ENCODE measurements around the gene STK11IP.

Gene STK11IP

DNA sequence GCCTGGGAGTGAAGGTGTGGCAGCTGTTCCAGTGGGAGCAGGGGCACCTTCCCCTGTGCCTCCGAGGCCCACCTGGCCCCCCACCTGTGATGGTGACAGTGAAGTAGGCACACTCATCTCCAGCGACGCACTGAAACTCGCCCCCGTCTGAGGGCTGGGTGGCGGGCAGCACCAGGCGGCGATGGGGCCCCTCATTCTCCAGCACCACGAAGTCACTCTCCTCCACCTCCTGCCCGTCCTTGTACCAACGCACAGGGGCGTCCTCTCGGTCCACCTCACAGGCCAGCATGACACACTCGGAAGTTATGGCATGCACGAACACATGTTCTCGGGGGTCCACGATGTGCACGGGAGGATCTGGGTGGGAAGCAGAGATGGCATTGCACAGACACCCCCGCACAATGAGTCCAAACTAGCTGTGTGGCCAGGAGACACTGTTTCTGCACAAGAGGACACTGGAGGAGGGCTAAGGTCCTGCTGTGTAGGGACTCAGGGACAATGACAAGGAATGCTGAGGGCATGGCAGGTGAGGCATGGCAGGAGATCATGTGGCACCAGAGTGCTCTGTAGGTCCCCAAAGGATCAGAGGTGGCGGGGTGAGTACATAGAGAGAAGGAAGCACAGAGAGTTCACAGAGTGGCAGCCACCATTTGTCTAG, 34.3 kb upstream of the STK11IP start:
- DNase-seq = no peak

DNA sequence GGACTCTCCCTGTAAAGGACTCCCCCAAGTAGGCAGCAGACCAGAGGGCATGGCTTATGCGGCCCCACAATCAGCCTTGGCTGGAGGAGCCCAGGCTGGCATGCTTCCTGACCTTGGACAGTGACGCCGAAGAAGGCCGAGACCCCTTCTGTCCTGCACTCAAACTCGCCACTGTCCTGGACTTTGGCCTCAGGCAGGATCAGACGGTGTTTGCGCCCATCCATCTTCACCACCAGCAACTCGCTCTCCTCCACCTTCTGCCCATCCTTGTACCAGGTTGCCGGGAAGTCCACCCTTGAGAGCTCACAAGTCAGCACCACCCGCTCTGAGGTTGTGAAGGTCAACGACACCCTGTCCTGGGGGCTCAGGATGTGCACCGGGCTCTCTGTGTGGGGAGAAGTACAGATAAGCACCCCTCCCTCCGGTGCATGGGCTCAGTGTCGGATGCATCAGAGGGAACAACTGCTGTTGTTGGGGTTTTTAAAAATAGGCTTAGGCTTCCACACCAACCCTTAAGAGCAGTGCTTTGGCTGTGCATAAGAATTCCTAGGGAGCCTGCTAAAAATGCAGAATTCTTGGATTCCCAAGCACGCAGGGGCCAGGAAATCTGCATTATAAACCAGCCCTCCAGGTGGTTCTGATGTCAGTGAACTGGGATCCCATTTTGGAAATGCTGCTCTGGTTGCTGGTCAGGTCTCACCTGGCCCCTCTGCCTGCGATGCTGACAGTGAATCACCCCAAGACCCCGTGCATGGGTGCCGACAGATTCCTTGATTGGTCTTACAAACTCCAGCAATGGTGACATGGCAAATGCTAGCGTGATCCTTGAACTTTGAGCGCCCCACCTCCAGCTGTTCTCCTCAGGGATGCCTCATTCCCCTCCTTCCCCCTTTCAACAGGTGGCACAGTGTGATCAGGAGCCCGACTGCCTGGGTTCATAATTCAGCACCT, 32.3 kb upstream of the STK11IP start:
- DNase-seq = no peak

DNA sequence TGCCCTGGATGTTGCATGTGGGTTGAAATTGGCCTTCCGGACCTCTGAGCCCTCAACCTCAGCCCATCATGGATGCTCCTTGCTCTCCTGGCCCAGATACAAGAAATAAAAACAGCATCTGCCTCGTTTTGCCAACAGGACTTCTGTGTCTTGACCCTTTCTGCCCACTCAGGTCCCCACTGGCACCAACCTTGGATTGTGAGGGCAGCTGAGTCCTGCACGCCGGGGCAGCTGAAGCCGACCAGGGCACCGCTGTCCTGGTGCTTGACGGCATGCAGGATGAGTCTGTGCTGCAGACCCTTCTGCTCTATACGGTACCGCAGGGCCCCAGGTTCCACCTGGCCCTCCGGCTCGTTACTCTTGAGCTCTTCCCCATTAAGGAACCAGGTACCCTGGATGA, 31.0 kb upstream of the STK11IP start:
- no peak for DNase-seq

- no peak for DNase-seq
Observed at GRCh38 chr2:219567131-219567530, 30.5 kb upstream of the STK11IP start.

DNA sequence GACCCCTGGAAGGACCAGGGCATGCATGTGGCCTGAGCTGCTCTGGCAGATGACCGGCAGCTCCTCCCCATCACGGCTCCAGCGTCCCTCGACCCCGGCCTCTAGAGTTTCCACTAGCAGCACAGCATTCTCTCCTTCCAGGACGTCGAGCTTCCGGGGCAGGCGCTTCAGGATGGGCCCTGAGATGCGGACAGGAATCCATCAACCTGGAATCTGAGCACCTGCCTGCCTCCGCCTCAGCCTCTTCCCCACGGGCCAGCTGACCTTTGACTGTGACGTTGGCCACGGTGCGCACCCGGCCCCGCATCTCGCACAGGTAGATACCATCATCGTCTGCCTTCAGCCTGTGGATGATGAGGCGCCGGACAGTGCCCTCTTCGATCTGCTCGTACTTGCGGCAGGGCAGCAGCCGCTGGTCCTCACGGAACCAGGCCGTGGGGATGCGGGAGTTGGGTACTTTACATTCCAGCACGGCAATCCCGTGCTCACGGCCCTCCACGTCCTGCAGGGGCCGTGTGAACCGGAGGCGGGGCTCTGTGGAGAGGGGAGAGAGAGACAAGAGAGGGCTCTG, 29.8 kb upstream of the STK11IP start:
- no peak for DNase-seq

DNA sequence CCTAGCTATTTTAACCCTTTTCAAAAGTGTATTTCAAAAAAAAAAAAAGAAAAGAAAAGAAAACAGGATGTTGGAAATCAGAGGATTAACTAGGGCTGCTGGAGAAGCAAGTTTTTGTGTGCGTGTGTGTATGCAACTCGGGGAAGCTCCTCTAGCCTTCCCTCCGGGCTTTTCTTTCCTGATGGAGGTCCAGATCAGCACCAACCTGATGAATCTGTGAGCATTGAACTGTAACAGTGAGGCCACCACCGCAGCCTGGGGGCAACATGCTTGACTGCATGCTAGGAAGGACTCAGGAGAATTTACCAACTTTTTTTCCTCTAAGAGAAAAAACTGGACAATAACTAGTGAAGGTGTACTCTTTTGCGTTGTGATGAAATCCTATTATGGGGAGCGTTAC, 28.6 kb upstream of the STK11IP start:
- DNase-seq = no peak

DNA sequence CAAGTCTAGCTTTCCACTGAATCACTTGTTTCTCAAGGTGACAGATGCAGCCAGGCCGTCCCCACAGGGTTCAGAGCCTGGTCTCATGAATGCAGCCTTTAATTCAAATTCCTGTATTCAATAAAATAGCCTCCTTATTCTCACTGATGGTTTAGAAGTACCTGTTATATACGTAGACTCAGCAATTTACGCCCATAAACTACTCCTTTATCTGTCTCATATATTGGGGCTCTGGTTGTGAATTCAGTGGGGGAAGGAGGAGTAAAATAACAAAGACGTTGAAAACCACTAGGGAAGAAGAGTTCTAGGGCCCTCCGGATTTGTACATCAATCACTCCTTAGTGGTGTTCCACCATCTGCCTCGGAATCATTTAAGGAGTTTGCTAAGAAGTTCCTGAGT, 28.0 kb upstream of the STK11IP start:
- no peak for DNase-seq

- DNase-seq = no peak
Observed at GRCh38 chr2:219570194-219570923, 27.3 kb upstream of the STK11IP start.

DNA sequence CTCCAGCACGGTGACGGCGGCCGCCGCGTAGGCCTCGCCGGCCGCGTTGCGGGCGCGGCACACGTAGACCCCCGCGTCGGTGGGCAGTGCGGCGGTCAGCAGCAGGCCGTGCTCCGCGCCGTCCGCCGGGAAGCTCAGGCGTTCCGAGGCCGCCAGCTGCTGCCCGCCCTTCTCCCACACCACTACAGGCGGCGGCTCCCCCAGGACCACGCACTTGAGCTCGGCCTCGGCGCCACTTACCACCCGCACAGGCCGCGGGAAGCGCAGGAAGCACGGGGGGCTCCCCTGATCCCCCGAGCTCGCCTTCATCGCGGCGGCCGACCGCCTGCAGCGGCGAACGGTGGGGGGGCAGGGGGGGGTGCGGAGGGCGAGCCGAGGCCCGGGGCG, 26.7 kb upstream of the STK11IP start:
- DNase-seq = no peak

DNA sequence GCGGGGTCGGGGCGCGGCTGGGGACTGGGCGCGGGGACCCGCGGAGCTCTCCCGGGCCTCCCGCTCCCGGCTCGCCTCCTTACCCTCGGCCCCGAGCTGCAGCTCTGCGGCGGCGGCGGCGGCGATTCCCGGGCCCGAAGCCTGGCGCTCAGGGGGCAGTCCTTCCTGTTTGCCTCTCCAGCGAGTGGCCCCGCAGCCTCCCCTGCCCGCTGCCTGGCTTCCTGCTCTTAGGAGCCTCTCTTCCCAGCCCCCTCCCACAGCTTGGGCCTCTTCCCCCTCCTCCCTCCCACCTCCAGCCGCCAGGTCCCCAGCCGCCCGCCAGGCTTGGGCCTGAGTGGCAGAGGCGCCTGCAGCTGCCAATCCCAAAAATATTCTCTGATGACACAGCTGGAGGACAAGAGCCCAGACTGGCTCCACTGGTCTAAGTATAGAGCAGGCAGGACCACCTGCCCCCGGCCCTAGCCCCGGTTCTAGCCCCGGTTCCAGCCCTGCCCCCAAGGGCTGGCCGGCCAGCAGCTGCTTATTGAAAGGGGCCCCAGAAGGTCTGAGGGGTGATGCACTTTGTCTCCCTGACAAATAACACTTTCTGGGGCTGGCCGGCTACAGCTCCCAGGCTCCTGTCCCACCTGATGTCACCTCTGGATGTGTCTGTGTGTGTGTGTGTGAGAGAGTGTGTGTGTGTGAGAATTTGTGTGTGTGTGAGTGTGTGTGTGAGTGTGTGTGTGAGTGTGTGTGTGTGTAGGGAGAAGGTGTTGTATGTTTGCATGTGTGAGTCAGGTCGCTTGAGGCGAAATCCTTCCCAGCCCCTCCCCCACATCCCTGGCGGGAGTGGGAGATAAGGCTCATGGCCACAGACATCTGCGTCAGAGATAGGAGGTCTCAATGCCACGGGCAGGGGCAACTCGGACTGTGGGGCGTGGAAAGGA, 26.1 kb upstream of the STK11IP start, which contains the start of gene OBSL1:
OBSL1 (minus strand) TSS at position 229 of the 926 bp plus-strand sequence. CDS start 307 bp downstream, outside the sequence.
- DNase-seq = no peak

DNA sequence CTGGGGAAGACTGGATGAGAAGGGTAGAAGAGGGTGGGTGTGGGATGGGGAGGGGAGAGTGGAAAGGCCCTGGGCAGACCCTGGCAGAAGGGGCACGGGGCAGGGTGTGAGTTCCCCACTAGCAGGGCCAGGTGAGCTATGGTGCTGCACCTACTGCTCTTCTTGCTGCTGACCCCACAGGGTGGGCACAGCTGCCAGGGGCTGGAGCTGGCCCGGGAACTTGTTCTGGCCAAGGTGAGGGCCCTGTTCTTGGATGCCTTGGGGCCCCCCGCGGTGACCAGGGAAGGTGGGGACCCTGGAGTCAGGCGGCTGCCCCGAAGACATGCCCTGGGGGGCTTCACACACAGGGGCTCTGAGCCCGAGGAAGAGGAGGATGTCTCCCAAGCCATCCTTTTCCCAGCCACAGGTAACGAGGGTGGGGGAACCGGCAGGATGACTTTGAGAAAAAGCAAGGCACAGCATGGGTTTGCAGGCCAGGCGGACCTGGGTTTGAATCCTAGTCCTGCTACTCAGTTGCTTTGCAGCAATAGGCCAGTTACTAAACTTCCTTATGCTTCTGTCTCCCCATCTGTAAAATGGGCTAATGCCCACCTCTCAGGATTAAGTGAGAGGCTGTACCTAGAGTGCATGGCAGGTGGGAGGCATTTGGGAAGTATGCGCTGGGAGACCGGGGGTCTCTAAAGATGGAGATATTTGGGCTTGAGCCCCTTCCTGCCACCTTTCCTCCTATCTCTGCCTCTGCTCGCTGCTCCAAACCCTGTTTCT, 25.2 kb upstream of the STK11IP start, which contains the start of gene INHA:
INHA (plus strand) TSS at position 74 of the 765 bp plus-strand sequence; CDS start at position 139, 65 bp downstream.
- DNase-seq = no peak

DNA sequence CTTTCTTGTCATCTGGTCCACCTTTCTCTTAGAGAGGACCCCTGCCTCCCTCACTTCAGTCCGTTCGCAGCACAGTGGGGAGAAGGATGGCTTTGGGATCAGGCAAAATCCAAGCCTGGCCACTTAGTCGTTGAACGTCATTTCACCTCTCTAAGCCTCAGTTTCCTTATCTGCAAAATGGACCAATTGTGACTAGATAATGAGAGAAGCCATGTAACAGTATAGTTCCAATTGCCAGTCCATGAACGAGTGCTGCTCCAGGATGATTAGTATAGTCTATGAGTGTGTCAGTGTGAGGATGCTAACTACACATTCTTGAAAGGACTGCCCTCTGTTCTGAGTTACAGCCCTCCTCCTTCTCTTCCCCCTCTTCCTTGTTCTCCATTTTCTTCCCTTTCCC, 24.5 kb upstream of the STK11IP start:
- DNase-seq = no peak

- DNase-seq = no peak
Observed at GRCh38 chr2:219574484-219575311, 23.0 kb upstream of the STK11IP start.

- DNase-seq = no peak
Observed at GRCh38 chr2:219575566-219576504, 21.8 kb upstream of the STK11IP start.

DNA sequence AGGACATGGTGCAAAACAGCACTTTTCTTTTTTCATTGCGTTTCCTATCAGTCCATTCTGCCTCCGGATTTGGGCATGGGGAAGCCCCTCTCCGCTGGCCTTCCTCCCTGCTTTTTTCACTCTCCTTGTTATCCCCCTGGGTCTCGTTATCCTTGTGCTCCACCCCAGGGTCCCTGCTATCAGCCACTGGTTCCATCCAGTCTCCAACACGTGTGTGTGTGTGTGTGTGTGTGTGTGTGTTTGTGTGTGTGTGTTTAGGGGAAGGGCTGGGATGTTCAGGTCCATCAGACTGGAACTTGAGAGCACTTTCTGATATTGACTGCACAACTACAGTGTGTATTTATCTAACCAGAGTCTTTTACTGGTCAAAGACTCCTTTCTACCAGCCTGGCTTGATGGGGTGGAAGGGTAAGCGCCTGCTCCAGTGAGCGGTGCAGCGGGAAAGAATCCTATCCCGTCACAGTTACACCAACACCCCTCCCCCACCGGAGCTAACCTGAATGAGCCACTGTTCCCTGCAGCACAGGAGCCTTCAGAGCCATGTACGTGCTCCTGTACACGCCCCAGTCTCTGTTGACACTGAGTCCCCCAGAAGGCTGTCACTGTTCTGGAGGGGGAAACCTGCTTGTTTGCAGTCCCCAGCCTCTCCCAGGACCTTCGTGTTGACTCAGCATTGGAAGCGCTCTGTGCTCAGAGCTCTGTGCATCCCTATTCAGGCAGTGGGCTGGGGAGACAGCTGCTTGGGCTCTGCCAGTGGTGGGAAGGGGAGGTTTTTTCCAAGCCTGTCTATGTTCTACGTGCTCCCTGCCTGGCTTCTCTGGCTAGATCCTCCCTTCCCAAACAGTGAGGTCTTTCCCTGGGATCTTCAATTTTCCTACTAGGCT, 20.9 kb upstream of the STK11IP start:
- DNase-seq = no peak

GRCh38 chr2:219578811-219579613, 18.6 kb upstream of the STK11IP start:
- no peak for DNase-seq

DNA sequence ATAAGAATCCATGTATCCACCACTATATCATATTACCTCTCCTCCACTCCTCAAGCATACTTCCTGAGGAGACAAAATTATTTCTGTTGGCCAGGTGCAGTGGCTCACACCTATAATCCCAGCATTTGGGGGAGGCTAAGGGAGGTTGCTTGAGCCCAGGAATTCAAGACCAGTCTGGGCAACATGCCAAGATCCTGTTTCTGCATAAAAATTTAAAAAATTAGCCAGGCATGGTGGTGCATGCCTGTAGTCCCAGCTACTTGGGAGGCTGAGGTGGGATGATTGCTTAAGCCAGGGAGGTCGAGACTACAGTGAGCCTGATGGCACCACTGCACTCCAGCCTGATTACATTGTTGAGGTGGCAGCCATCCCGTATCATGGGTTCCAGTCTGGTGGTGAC, 16.3 kb upstream of the STK11IP start:
- DNase-seq = no peak

Data from NK-92 treated with Interleukin-12 subunit alpha and Interleukin-12 subunit beta, amount 100 ng/mL, for 24 hours (cell line).